ENCODE results near the gene ASAP2. TPM values are rescaled to one million over a fixed set of nuclear protein-coding genes. Genes with fewer than 3 reads are reported as not detected.

The ASAP2 gene
- total RNA-seq, 1 experiment from 2014 or later = 12.6 TPM

- H2AK5ac ChIP-seq (ENCODE audit: insufficient read length, low read length) = no peak overlapping the region
- H4K8ac ChIP-seq (replicated peaks; ENCODE audit: insufficient read length, low read depth, low read length) = no peak overlapping the region
- no peak overlapping the region for H3K14ac ChIP-seq (ENCODE audit: insufficient read depth, low read length)
- no peak overlapping the region for H2AFZ ChIP-seq (ENCODE audit: low read length)
- no peak overlapping the region for H2BK15ac ChIP-seq (ENCODE audit: low read depth, low read length)
- H2BK120ac ChIP-seq (ENCODE audit: low read depth, low read length, poor library complexity, severe bottlenecking) = no peak overlapping the region
- H2BK12ac ChIP-seq (ENCODE audit: insufficient read length, low read depth, low read length) = no peak overlapping the region
- no peak overlapping the region for H3K27ac Mint-ChIP-seq
- WGBS (ENCODE audit: extremely low coverage, insufficient read length, low lambda C conversion rate) = no CpG with 5 or more reads among the region's 15 CpGs
- no peak overlapping the region for H3K23ac ChIP-seq (ENCODE audit: insufficient read length, low read depth, low read length)
- H3K79me1 ChIP-seq (ENCODE audit: insufficient read depth, low read depth, low read length, poor library complexity, severe bottlenecking) = no peaks in the 10 kb centered on the region
- no peaks in the 10 kb centered on the region; the same call in 1 of the 2 replicates for H3K27me3 Mint-ChIP-seq (ENCODE audit: low read depth)
- no peak overlapping the region for H3K27ac ChIP-seq (ENCODE audit: insufficient read length, low read depth, low read length)
- peaks cover 28 to 35% of the 10 kb centered on the region in 2 experiments for H3K4me1 Mint-ChIP-seq
- no peak overlapping the region for H3K4me3 Mint-ChIP-seq
- no peak overlapping the region for H4K91ac ChIP-seq (ENCODE audit: insufficient read length, low read depth, low read length)
- H3K9ac ChIP-seq (ENCODE audit: extremely low read depth, insufficient read length, low read length) = no peak overlapping the region
- H3K18ac ChIP-seq (ENCODE audit: insufficient read length, low read depth, low read length) = no peak overlapping the region
- H3K4me1 ChIP-seq (ENCODE audit: insufficient read depth, low read length) = peaks cover 9% of the 10 kb centered on the region; the same call in 1 of the 2 replicates
- no peak for DNase-seq
- H3K27me3 ChIP-seq (ENCODE audit: insufficient read depth, low read length) = no peaks in the 10 kb centered on the region
- H3K79me2 ChIP-seq (ENCODE audit: insufficient read depth, low read length) = no peaks in the 10 kb centered on the region
- no peak overlapping the region for H4K5ac ChIP-seq (ENCODE audit: insufficient read length, low read depth, low read length)
- no peak overlapping the region for H3T11ph ChIP-seq (ENCODE audit: low read length)
- H3K23me2 ChIP-seq (ENCODE audit: insufficient read length, low read depth, low read length, poor library complexity, severe bottlenecking) = no peaks in the 10 kb centered on the region
- no peak for TF ChIP-seq CTCF (conservative IDR thresholded peaks at IDR 0.05)
- H3K56ac ChIP-seq (ENCODE audit: insufficient read length, low read depth, low read length) = no peak overlapping the region
- H3K9me3 ChIP-seq (ENCODE audit: control insufficient read depth, low read depth, low read length) = no peaks in the 10 kb centered on the region
- no peak overlapping the region for H3K4me2 ChIP-seq (ENCODE audit: insufficient read depth, insufficient read length, low read length)
- H4K20me1 ChIP-seq (ENCODE audit: control insufficient read depth, insufficient read depth, insufficient read length) = no peaks in the 10 kb centered on the region
- no peak overlapping the region for H2BK20ac ChIP-seq (ENCODE audit: low read depth, low read length, poor library complexity, severe bottlenecking)
- H3K9me3 Mint-ChIP-seq = no peaks in the 10 kb centered on the region
- peaks cover 0 to 18% (median 3%) of the 10 kb centered on the region in 3 experiments; a peak in 4 of 7 replicates for H3K36me3 Mint-ChIP-seq (ENCODE audit: insufficient read depth in 1 of 3, low read depth in 3 of 3)
- no peak overlapping the region for H3K4ac ChIP-seq (ENCODE audit: low read depth, low read length)
- H2BK5ac ChIP-seq (ENCODE audit: insufficient read length, low read length) = no peak overlapping the region
These were observed 80.9 kb downstream of the ASAP2 start for GRCh38 chr2:9287400-9288045.

All from H9 (cell line).